GM23338 (cell line): ENCODE results near the gene RCOR1. TPM values are rescaled to one million over a fixed set of nuclear protein-coding genes. Genes with fewer than 3 reads are reported as not detected.
A peak's percentile ranks its signal among the peaks of the same experiment; 100 is the strongest.

Experiments
- ATAC-seq: fragments of 200-7000 bp; cut with Tn5 transposase; 3 replicates; pipeline ENCODE4 v1.9.1; 2020
- DNase-seq: peaks from one replicate; pipeline ENCODE4 v3.0.0-alpha.2; 2015; ENCODE audit warnings: low spot score
- H2AFZ ChIP-seq: fragments of 200-600 bp; sonication (generic); 2 replicates; pipeline ENCODE4 v1.8.0; 2016; ENCODE audit warnings: antibody characterized with exemption, mild to moderate bottlenecking, moderate library complexity
- H3F3A ChIP-seq: fragments of 200-600 bp; sonication (generic); replicated peaks from 2 replicates; pipeline ENCODE4 v1.8.0; 2017; ENCODE audit warnings: antibody characterized with exemption, mixed run types, low read depth
- H3K27ac ChIP-seq: fragments of 200-600 bp; sonication (generic); 2 replicates; pipeline ENCODE4 v1.6.1; 2016; ENCODE audit warnings: low read depth
- H3K27me3 ChIP-seq: fragments of 200-600 bp; sonication (generic); 2 replicates; pipeline ENCODE4 v1.8.0; 2016; ENCODE audit warnings: mild to moderate bottlenecking, mixed run types, moderate library complexity; ENCODE audit not compliant: insufficient read depth
- H3K36me3 ChIP-seq: fragments of 200-600 bp; sonication (generic); 2 replicates; pipeline ENCODE4 v1.8.0; 2016; ENCODE audit warnings: mild to moderate bottlenecking; ENCODE audit not compliant: insufficient read depth
- H3K4me1 ChIP-seq: fragments of 200-600 bp; sonication (generic); 2 replicates; pipeline ENCODE4 v1.8.0; 2016; ENCODE audit warnings: mild to moderate bottlenecking, moderate library complexity; ENCODE audit not compliant: insufficient read depth
- H3K4me2 ChIP-seq: fragments of 200-600 bp; sonication (generic); 2 replicates; pipeline ENCODE4 v1.7.1; 2017; ENCODE audit warnings: mixed run types
- H3K4me3 ChIP-seq: fragments of 200-600 bp; sonication (generic); 2 replicates; pipeline ENCODE4 v1.6.1; 2016; ENCODE audit warnings: mixed run types
- H3K79me2 ChIP-seq: fragments of 200-600 bp; sonication (generic); replicated peaks from 2 replicates; pipeline ENCODE4 v1.8.0; 2017; ENCODE audit warnings: mild to moderate bottlenecking; ENCODE audit not compliant: insufficient read depth
- H3K9me2 ChIP-seq: fragments of 200-600 bp; sonication (generic); 2 replicates; pipeline ENCODE4 v1.8.0; 2017; ENCODE audit not compliant: insufficient read depth
- H4K20me1 ChIP-seq: fragments of 200-600 bp; sonication (generic); replicated peaks from 2 replicates; pipeline ENCODE4 v1.8.0; 2017; ENCODE audit warnings: mild to moderate bottlenecking; ENCODE audit not compliant: insufficient read depth
- H3K27ac Mint-ChIP-seq: 2 replicates; pipeline ENCODE4 v1.8.0; 2020; ENCODE audit warnings: inconsistent platforms, mild to moderate bottlenecking, moderate library complexity, mixed read lengths
- H3K27me3 Mint-ChIP-seq: 3 replicates; pipeline ENCODE4 v1.8.0; 2022; ENCODE audit warnings: low read depth, mild to moderate bottlenecking, moderate library complexity, mixed read lengths, inconsistent platforms; ENCODE audit not compliant: insufficient read depth, poor library complexity
- H3K36me3 Mint-ChIP-seq: 3 replicates; pipeline ENCODE4 v1.8.0; 2021; ENCODE audit warnings: low read depth, mild to moderate bottlenecking, inconsistent platforms, moderate library complexity, mixed read lengths
- H3K4me1 Mint-ChIP-seq: 3 replicates; pipeline ENCODE4 v1.8.0; 2020; ENCODE audit warnings: mild to moderate bottlenecking, inconsistent platforms, mixed read lengths
- H3K4me3 Mint-ChIP-seq: 3 replicates; pipeline ENCODE4 v1.8.0; 2021; ENCODE audit warnings: moderate library complexity, mild to moderate bottlenecking, inconsistent platforms, mixed read lengths
- H3K9me3 Mint-ChIP-seq: 3 replicates; pipeline ENCODE4 v1.8.0; 2020; ENCODE audit warnings: moderate library complexity, mild to moderate bottlenecking, inconsistent platforms, mixed read lengths
- CREB1 ChIP-seq: fragments of 250-450 bp; sonication (Bioruptor Pico); IDR thresholded peaks from 2 replicates; pipeline ENCODE4 v1.5.0; 2020; ENCODE audit warnings: low read depth, mild to moderate bottlenecking, moderate library complexity
- EZH2phosphoT487 ChIP-seq: fragments of 200-600 bp; sonication (generic); IDR thresholded peaks from one replicate; pipeline ENCODE4 v1.8.1; 2018; ENCODE audit warnings: antibody characterized with exemption; ENCODE audit not compliant: unreplicated experiment
- JUNB ChIP-seq: IDR thresholded peaks from one replicate; pipeline ENCODE4 v1.6.1; 2016; ENCODE audit warnings: antibody characterized with exemption; ENCODE audit not compliant: unreplicated experiment
- NANOG ChIP-seq: IDR thresholded peaks from 2 replicates; pipeline ENCODE4 v1.6.1; 2016; ENCODE audit warnings: antibody characterized with exemption, borderline replicate concordance
- POLR2AphosphoS5 ChIP-seq: IDR thresholded peaks from 2 replicates; pipeline ENCODE4 v1.6.1; 2016; ENCODE audit warnings: antibody characterized with exemption, low read depth
- STAT1 ChIP-seq: IDR thresholded peaks from one replicate; pipeline ENCODE4 v1.6.1; 2016; ENCODE audit warnings: antibody characterized with exemption; ENCODE audit not compliant: unreplicated experiment
- ZNF114 ChIP-seq: fragments of 250-450 bp; sonication (Bioruptor Pico); IDR thresholded peaks from 2 replicates; pipeline ENCODE4 v1.5.0; 2020; ENCODE audit warnings: mild to moderate bottlenecking, moderate library complexity
- ZNF331 ChIP-seq: fragments of 250-450 bp; sonication (Bioruptor Pico); IDR thresholded peaks from 2 replicates; pipeline ENCODE4 v1.5.0; 2020; ENCODE audit warnings: low read depth, mild to moderate bottlenecking, moderate library complexity
- polyA plus RNA-seq: library from polyadenylated mRNA; unstranded; fragments of >200 nt; fragmentation: Nextera tagmentation; extraction: Ambion mirVana; gene quantifications from 2 replicates; pipeline ENCODE4 v1.2.1, GENCODE V29; 2016
- total RNA-seq: library from RNA; depleted of rRNA; stranded (reverse); fragments of >200 nt; shearing (Covaris generic); gene quantifications from 2 replicates; pipeline ENCODE4 v1.2.3, GENCODE V29; 2014
- TF ChIP-seq, protein P1 (sequence below), 2 experiments: fragments of 200-600 bp in 1 of 2; sonication (generic) in 1 of 2; conservative IDR thresholded peaks; 2 replicates each; pipeline versions ENCODE4 v1.5.1 to v1.6.1; 2016 to 2017; ENCODE audit warnings: antibody characterized with exemption in 2 of 2, low read depth in 2 of 2, mild to moderate bottlenecking in 2 of 2, moderate library complexity in 1 of 2
- TF ChIP-seq, protein P2 (sequence below): fragments of 250-450 bp; sonication (Bioruptor Pico); IDR thresholded peaks from 2 replicates; pipeline ENCODE4 v1.5.0; 2020; ENCODE audit warnings: mild to moderate bottlenecking, moderate library complexity

Gene RCOR1
- total and polyA plus RNA-seq, 2 experiments from 2014 or later, result 7.6 to 26.1 TPM

DNA sequence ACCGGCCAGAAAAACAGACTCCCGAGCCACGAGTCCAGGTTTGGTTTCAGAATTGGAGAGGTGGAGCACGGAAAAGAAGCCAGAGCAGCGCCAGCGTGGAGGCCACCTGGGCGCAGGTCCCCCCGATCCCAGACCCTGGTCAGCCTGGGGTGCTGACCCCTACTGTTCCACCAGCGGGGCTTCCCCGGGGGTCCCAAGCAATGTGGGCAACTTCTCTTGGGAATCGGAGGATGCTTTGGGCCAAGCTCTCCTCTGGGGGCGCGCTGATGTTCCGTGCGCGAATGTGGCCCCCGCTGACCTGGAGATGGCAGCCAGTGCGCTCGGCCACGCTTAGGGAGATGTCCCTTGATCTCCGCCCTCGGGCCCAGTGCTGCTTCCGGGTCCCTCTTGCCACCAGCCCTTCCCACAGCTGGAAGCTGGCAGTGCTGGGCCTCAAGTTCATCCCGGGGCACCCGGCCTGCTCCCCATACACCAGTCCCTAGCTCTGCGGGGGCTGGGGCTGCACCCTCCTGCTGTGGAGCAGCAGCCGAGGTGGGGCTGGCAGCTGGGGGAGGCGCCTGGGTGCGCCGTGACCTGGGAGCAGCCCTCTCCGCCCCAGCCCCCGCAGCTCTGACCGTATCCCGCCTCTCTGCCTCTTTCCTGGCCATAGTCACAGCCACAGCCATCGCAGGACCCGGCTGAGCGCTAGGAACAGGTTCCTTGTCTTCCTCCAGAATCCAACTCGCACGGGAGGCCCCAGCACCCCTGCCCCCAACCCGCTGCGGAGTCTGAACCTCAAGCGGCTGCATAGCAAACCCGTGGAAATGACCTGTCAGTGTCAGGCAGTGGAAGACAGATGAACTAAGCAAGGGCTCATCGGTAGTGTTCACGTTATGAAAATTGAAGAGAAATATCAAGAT, 91.2 kb downstream of the RCOR1 start:
- Histone ChIP-seq H2AFZ (no peak overlapping the region), H3K27me3 (no peaks in the 10 kb centered on the region), H3K4me2 (peak overlapping the region; percentile 40), H3K36me3 (no peaks in the 10 kb centered on the region), H3K79me2 (peaks cover 77% of the 10 kb centered on the region), H3K4me3 (no peak overlapping the region; the same call in 1 of the 2 replicates), H3K4me1 (peaks cover 28% of the 10 kb centered on the region; the same call in 1 of the 2 replicates), H3F3A (no peaks in the 10 kb centered on the region), H3K27ac (no peak overlapping the region), H4K20me1 (peaks cover 8% of the 10 kb centered on the region; the same call in 1 of the 2 replicates), H3K9me2 (no peaks in the 10 kb centered on the region)
- H3K9me3 Mint-ChIP-seq, result peaks cover 6% of the 10 kb centered on the region
- peaks cover 13% of the 10 kb centered on the region; the same call in 2 of the 3 replicates for H3K36me3 Mint-ChIP-seq
- DNase-seq (peak; percentile 65), ATAC-seq (peak; percentile 89)
- H3K27me3 Mint-ChIP-seq, result peaks cover 2% of the 10 kb centered on the region
- no peak overlapping the region for H3K27ac Mint-ChIP-seq
- TF ChIP-seq POLR2AphosphoS5 (no peak), ZNF114 (CRISPR knock-in tag) (no peak)
- TF ChIP-seq, protein P1, sequence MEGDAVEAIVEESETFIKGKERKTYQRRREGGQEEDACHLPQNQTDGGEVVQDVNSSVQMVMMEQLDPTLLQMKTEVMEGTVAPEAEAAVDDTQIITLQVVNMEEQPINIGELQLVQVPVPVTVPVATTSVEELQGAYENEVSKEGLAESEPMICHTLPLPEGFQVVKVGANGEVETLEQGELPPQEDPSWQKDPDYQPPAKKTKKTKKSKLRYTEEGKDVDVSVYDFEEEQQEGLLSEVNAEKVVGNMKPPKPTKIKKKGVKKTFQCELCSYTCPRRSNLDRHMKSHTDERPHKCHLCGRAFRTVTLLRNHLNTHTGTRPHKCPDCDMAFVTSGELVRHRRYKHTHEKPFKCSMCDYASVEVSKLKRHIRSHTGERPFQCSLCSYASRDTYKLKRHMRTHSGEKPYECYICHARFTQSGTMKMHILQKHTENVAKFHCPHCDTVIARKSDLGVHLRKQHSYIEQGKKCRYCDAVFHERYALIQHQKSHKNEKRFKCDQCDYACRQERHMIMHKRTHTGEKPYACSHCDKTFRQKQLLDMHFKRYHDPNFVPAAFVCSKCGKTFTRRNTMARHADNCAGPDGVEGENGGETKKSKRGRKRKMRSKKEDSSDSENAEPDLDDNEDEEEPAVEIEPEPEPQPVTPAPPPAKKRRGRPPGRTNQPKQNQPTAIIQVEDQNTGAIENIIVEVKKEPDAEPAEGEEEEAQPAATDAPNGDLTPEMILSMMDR (conservative IDR thresholded peaks at IDR 0.05; ENCODE audit: low read depth in 2 of 2), result peak; percentile 23 to 39; a peak in 2 of 4 replicates
- no peak overlapping the region for H3K4me3 Mint-ChIP-seq
- peaks cover 29% of the 10 kb centered on the region for H3K4me1 Mint-ChIP-seq

DNA sequence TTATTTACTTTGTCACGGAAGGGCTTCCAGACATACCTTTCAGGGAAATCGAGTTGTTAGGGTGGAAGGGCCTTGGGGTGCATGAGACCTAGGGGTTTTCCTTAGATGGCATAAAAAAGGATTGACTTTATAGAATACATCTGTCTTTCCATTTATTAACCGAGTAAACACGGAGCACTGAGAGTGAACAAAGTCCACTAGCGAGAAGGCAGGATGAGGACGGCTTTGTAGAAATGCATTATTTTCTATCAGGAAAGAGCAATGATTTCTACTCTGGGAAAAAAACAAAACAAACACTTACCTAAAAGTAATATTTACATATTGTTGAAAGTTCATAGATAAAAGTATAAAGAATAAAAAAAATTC, 91.8 kb downstream of the RCOR1 start:
- H3K9me3 Mint-ChIP-seq, result peaks cover 1% of the 10 kb centered on the region; the same call in 2 of the 3 replicates
- no peak overlapping the region for H3K27ac Mint-ChIP-seq
- peaks cover 9% of the 10 kb centered on the region; the same call in 2 of the 3 replicates for H3K36me3 Mint-ChIP-seq
- DNase-seq, result no peak
- Histone ChIP-seq H3K79me2 (peaks cover 77% of the 10 kb centered on the region), H3K9me2 (no peaks in the 10 kb centered on the region), H3K27me3 (no peaks in the 10 kb centered on the region), H4K20me1 (peaks cover 8% of the 10 kb centered on the region; the same call in 1 of the 2 replicates), H2AFZ (no peak overlapping the region), H3K27ac (no peak overlapping the region), H3K4me3 (no peak overlapping the region), H3K36me3 (no peaks in the 10 kb centered on the region), H3F3A (no peaks in the 10 kb centered on the region), H3K4me1 (peaks cover 28% of the 10 kb centered on the region; the same call in 1 of the 2 replicates), H3K4me2 (peak overlapping the region; percentile 40; the same call in 1 of the 2 replicates)
- ATAC-seq, result no peak
- peaks cover 2% of the 10 kb centered on the region for H3K27me3 Mint-ChIP-seq
- peaks cover 29% of the 10 kb centered on the region for H3K4me1 Mint-ChIP-seq
- no peak overlapping the region for H3K4me3 Mint-ChIP-seq
- no peak for TF ChIP-seq EZH2phosphoT487
- TF ChIP-seq CREB1 (CRISPR knock-in tag), result no peak
- TF ChIP-seq, protein P2, sequence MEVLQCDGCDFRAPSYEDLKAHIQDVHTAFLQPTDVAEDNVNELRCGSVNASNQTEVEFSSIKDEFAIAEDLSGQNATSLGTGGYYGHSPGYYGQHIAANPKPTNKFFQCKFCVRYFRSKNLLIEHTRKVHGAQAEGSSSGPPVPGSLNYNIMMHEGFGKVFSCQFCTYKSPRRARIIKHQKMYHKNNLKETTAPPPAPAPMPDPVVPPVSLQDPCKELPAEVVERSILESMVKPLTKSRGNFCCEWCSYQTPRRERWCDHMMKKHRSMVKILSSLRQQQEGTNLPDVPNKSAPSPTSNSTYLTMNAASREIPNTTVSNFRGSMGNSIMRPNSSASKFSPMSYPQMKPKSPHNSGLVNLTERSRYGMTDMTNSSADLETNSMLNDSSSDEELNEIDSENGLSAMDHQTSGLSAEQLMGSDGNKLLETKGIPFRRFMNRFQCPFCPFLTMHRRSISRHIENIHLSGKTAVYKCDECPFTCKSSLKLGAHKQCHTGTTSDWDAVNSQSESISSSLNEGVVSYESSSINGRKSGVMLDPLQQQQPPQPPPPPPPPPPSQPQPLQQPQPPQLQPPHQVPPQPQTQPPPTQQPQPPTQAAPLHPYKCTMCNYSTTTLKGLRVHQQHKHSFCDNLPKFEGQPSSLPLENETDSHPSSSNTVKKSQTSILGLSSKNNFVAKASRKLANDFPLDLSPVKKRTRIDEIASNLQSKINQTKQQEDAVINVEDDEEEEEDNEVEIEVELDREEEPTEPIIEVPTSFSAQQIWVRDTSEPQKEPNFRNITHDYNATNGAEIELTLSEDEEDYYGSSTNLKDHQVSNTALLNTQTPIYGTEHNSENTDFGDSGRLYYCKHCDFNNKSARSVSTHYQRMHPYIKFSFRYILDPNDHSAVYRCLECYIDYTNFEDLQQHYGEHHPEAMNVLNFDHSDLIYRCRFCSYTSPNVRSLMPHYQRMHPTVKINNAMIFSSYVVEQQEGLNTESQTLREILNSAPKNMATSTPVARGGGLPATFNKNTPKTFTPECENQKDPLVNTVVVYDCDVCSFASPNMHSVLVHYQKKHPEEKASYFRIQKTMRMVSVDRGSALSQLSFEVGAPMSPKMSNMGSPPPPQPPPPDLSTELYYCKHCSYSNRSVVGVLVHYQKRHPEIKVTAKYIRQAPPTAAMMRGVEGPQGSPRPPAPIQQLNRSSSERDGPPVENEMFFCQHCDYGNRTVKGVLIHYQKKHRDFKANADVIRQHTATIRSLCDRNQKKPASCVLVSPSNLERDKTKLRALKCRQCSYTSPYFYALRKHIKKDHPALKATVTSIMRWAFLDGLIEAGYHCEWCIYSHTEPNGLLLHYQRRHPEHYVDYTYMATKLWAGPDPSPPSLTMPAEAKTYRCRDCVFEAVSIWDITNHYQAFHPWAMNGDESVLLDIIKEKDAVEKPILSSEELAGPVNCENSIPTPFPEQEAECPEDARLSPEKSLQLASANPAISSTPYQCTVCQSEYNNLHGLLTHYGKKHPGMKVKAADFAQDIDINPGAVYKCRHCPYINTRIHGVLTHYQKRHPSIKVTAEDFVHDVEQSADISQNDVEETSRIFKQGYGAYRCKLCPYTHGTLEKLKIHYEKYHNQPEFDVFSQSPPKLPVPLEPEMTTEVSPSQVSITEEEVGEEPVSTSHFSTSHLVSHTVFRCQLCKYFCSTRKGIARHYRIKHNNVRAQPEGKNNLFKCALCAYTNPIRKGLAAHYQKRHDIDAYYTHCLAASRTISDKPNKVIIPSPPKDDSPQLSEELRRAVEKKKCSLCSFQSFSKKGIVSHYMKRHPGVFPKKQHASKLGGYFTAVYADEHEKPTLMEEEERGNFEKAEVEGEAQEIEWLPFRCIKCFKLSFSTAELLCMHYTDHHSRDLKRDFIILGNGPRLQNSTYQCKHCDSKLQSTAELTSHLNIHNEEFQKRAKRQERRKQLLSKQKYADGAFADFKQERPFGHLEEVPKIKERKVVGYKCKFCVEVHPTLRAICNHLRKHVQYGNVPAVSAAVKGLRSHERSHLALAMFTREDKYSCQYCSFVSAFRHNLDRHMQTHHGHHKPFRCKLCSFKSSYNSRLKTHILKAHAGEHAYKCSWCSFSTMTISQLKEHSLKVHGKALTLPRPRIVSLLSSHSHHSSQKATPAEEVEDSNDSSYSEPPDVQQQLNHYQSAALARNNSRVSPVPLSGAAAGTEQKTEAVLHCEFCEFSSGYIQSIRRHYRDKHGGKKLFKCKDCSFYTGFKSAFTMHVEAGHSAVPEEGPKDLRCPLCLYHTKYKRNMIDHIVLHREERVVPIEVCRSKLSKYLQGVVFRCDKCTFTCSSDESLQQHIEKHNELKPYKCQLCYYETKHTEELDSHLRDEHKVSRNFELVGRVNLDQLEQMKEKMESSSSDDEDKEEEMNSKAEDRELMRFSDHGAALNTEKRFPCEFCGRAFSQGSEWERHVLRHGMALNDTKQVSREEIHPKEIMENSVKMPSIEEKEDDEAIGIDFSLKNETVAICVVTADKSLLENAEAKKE (CRISPR knock-in tag), result no peak
- no peak for TF ChIP-seq JUNB
- no peak for TF ChIP-seq ZNF331 (CRISPR knock-in tag)
- no peak for TF ChIP-seq NANOG
- TF ChIP-seq, protein P1 (conservative IDR thresholded peaks at IDR 0.05; ENCODE audit: low read depth in 2 of 2), result no peak
- TF ChIP-seq ZNF114 (CRISPR knock-in tag), result no peak
- no peak for TF ChIP-seq STAT1
